ENCODE measurements around the gene KIF26B.

DNA sequence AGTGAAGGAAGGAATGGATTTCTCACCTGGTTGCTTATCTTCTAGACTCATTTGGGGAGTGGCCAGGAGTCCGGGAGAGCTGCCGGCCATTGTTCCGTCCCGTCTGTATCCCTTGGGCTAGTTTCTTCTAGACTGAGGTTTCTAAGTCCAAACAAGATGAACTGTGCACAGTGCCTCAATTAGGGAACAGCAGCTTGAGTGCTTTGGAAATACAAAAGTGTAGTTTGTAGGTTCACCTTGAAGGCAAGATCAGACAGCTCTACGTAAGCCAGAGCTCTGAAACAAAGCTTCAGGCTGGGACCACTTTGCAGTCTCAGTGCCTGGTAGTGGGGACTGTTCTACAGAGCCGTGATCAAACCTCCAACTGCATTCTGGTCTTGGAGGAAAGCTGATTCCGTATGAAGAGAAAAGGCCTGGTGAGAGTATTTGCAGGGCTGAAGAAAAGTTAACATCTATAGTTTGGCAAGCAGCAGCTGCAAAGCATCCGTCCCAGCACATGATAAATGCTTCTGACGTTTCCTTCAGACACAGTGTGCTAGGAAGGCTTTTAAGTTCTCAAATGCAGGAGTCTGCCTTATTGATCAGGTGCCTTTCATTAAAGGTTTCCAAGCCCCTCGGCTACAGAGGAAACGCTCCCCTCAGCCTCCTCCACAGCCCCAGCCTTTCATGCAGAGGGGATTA, 432.8 kb downstream of the KIF26B start:
- TF ChIP-seq EZH2 (IDR thresholded peaks at IDR 0.05; ENCODE audit: borderline replicate concordance, low read depth, low read length, severe bottlenecking), result no peak
- TF ChIP-seq, protein P1, sequence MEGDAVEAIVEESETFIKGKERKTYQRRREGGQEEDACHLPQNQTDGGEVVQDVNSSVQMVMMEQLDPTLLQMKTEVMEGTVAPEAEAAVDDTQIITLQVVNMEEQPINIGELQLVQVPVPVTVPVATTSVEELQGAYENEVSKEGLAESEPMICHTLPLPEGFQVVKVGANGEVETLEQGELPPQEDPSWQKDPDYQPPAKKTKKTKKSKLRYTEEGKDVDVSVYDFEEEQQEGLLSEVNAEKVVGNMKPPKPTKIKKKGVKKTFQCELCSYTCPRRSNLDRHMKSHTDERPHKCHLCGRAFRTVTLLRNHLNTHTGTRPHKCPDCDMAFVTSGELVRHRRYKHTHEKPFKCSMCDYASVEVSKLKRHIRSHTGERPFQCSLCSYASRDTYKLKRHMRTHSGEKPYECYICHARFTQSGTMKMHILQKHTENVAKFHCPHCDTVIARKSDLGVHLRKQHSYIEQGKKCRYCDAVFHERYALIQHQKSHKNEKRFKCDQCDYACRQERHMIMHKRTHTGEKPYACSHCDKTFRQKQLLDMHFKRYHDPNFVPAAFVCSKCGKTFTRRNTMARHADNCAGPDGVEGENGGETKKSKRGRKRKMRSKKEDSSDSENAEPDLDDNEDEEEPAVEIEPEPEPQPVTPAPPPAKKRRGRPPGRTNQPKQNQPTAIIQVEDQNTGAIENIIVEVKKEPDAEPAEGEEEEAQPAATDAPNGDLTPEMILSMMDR (IDR thresholded peaks at IDR 0.05; ENCODE audit: borderline replicate concordance, extremely low read depth, low read length, poor library complexity, severe bottlenecking), result no peak

Data from DND-41 (cell line).